K562 (cell line): ENCODE results near the gene NTRK3. TPM values are rescaled to one million over a fixed set of nuclear protein-coding genes. Genes with fewer than 3 reads are reported as not detected.
A peak's percentile ranks its signal among the peaks of the same experiment; 100 is the strongest.

Experiments
- BACH1 ChIP-seq: fragments of 200-800 bp; sonication (Bioruptor generic); IDR thresholded peaks from 2 replicates; pipeline ENCODE4 v1.6.1; 2016; ENCODE audit warnings: missing genetic modification characterization, missing compliant biosample characterization
- CAMTA2 ChIP-seq: fragments of 250-450 bp; sonication (Bioruptor Pico); conservative IDR thresholded peaks from 2 replicates; pipeline ENCODE4 v1.5.1; 2022
- CREM ChIP-seq: IDR thresholded peaks from 2 replicates; pipeline ENCODE4 v1.6.1; 2014; ENCODE audit warnings: antibody characterized with exemption, low read depth
- CTBP1 ChIP-seq: fragments of 450-650 bp; IDR thresholded peaks from 2 replicates; pipeline ENCODE4 v1.6.1; 2016; ENCODE audit warnings: borderline replicate concordance
- HMBOX1 ChIP-seq: sonication (generic); IDR thresholded peaks from 2 replicates; pipeline ENCODE4 v1.6.1; 2016
- LCOR ChIP-seq: sonication (generic); formaldehyde crosslinking; IDR thresholded peaks from 2 replicates; pipeline ENCODE4 v1.8.0; 2022; ENCODE audit warnings: mild to moderate bottlenecking, missing genetic modification reagents
- MYBL2 ChIP-seq, 2 experiments: fragments of 450-650 bp in 1 of 2; sonication (generic) in 1 of 2; formaldehyde crosslinking in 1 of 2; IDR thresholded peaks; 2 replicates each; pipeline versions ENCODE4 v1.6.1 to v1.8.1; 2017 to 2022; ENCODE audit warnings: borderline replicate concordance in 1 of 2, inconsistent platforms in 1 of 2, low read depth in 1 of 2, mild to moderate bottlenecking in 1 of 2, missing genetic modification reagents in 1 of 2, moderate library complexity in 1 of 2
- PHB ChIP-seq: fragments of 250-450 bp; sonication (Bioruptor Pico); IDR thresholded peaks from 2 replicates; pipeline ENCODE4 v1.5.0; 2021
- PYGO2 ChIP-seq: fragments of 450-650 bp; IDR thresholded peaks from 2 replicates; pipeline ENCODE4 v1.6.1; 2016; ENCODE audit warnings: mild to moderate bottlenecking, missing genetic modification characterization, moderate library complexity, missing compliant biosample characterization
- THRB ChIP-seq: fragments of 450-650 bp; formaldehyde crosslinking; conservative IDR thresholded peaks from 2 replicates; pipeline ENCODE4 v1.4.0; 2022; ENCODE audit warnings: mild to moderate bottlenecking, missing genetic modification characterization
- ZNF124 ChIP-seq: sonication (generic); formaldehyde crosslinking; IDR thresholded peaks from 2 replicates; pipeline ENCODE4 v1.8.1; 2022; ENCODE audit warnings: missing genetic modification reagents
- ZNF282 ChIP-seq: sonication (generic); formaldehyde crosslinking; IDR thresholded peaks from 2 replicates; pipeline ENCODE4 v1.8.1; 2023; ENCODE audit warnings: missing genetic modification reagents
- polyA plus RNA-seq, 8 experiments: library from polyadenylated mRNA; depleted of rRNA in 4 of 8; stranded (reverse) in 5 of 8; unstranded in 3 of 8; fragments of >200 nt; fragmentation: Nextera tagmentation in 2 of 8; fragmentation: Illumina TruSeq in 1 of 8; extraction: Ambion mirVana in 2 of 8; extraction: Trizol in 1 of 8; gene quantifications; 2 replicates each; pipeline versions ENCODE4 v1.2.1 to v1.2.3, GENCODE V29; 2011 to 2014; ENCODE audit warnings: inconsistent platforms in 1 of 8, missing spikeins in 1 of 8
- total RNA-seq, 7 experiments: library from RNA; depleted of rRNA in 6 of 7; stranded (reverse); fragments of >200 nt in 6 of 7; fragmentation: Illumina TruSeq in 2 of 7; extraction: Trizol in 2 of 7; gene quantifications; 2 replicates each; pipeline versions ENCODE4 v1.2.1 to v1.2.3, GENCODE V29; 2011 to 2021; ENCODE audit warnings: low replicate concordance in 1 of 7
- TF ChIP-seq, protein P1 (sequence below), 3 experiments: fragments of 200-800 bp in 1 of 3; sonication (Bioruptor generic) in 1 of 3; sonication (generic) in 1 of 3; formaldehyde crosslinking in 1 of 3; IDR thresholded peaks; 2 replicates each; pipeline versions ENCODE4 v1.6.1 to v1.8.0; 2016 to 2022; ENCODE audit warnings: mild to moderate bottlenecking in 2 of 3, missing compliant biosample characterization in 2 of 3, missing genetic modification characterization in 2 of 3, missing genetic modification reagents in 1 of 3
- TF ChIP-seq, protein P2 (sequence below): fragments of 250-450 bp; sonication (Bioruptor Pico); IDR thresholded peaks from 2 replicates; pipeline ENCODE4 v1.8.0; 2021; ENCODE audit warnings: mild to moderate bottlenecking, moderate library complexity
- TF ChIP-seq, protein P3 (sequence below): fragments of 450-650 bp; formaldehyde crosslinking; IDR thresholded peaks from 2 replicates; pipeline ENCODE4 v1.4.0; 2020; ENCODE audit warnings: mild to moderate bottlenecking, moderate library complexity
- TF ChIP-seq, protein P4 (sequence below): fragments of 250-450 bp; sonication (Bioruptor Pico); IDR thresholded peaks from 2 replicates; pipeline ENCODE4 v1.4.0; 2020; ENCODE audit warnings: borderline replicate concordance

NTRK3 gene
- total and polyA plus RNA-seq, 9 of the 15 experiments (the other 6 are each of a cell fraction or from before 2014, with no cell fraction given) = 0.11 to 0.13 TPM; not detected in 7

DNA sequence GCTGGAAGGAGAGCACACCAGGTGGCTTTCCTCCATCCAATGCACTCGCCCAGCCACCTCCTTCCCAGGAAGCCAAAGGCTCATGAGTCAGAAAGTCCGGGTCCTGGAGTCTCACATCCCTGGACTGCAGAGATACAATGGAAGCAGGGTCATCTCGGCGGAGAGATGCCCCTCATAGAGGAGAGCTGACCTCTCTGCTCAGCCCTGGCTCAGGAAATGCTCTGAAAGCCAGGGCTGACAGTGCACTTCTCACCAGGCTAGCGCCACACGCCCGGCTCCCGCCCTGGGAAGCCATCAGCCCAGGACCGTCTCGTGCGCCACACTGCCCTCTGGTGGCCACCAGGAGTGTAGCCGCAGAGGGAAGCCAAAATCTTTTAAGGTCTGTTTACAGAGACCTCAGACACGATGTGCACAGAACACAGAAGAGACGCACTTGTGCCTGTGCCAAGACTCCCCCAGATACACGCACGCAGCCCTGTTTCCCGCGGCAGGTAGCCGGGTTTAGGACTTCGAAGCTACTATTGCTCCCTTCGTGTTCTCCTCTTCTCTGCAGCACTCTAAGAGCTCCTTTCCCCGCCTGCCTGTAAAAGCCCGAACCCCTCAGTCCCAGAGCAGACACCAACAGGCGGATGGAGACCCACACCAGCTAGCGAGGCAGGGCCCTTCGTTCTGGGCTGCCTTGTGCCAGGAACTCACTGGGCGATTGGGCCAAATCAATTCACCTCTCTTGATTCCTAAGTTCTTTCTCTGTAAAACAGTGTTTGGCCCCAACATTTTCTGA, 9.7 kb downstream of the NTRK3 start (continued):
- no peak for TF ChIP-seq HMBOX1
- TF ChIP-seq THRB = no peak
- TF ChIP-seq, protein P1, sequence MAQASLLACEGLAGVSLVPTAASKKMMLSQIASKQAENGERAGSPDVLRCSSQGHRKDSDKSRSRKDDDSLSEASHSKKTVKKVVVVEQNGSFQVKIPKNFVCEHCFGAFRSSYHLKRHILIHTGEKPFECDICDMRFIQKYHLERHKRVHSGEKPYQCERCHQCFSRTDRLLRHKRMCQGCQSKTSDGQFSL (CRISPR knock-in tag; IDR thresholded peaks at IDR 0.05) = no peak
- TF ChIP-seq, protein P1 (tag; IDR thresholded peaks at IDR 0.05) = no peak
- TF ChIP-seq, protein P2, sequence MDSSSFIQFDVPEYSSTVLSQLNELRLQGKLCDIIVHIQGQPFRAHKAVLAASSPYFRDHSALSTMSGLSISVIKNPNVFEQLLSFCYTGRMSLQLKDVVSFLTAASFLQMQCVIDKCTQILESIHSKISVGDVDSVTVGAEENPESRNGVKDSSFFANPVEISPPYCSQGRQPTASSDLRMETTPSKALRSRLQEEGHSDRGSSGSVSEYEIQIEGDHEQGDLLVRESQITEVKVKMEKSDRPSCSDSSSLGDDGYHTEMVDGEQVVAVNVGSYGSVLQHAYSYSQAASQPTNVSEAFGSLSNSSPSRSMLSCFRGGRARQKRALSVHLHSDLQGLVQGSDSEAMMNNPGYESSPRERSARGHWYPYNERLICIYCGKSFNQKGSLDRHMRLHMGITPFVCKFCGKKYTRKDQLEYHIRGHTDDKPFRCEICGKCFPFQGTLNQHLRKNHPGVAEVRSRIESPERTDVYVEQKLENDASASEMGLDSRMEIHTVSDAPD (CRISPR knock-in tag) = no peak
- TF ChIP-seq PHB = no peak
- no peak for TF ChIP-seq CAMTA2 (CRISPR knock-in tag)
- TF ChIP-seq CREM = 0 out of 2 replicates have a peak, but pooled peaks have one; percentile 15
- TF ChIP-seq, protein P3, sequence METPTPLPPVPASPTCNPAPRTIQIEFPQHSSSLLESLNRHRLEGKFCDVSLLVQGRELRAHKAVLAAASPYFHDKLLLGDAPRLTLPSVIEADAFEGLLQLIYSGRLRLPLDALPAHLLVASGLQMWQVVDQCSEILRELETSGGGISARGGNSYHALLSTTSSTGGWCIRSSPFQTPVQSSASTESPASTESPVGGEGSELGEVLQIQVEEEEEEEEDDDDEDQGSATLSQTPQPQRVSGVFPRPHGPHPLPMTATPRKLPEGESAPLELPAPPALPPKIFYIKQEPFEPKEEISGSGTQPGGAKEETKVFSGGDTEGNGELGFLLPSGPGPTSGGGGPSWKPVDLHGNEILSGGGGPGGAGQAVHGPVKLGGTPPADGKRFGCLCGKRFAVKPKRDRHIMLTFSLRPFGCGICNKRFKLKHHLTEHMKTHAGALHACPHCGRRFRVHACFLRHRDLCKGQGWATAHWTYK (CRISPR knock-in tag) = no peak
- TF ChIP-seq, protein P4, sequence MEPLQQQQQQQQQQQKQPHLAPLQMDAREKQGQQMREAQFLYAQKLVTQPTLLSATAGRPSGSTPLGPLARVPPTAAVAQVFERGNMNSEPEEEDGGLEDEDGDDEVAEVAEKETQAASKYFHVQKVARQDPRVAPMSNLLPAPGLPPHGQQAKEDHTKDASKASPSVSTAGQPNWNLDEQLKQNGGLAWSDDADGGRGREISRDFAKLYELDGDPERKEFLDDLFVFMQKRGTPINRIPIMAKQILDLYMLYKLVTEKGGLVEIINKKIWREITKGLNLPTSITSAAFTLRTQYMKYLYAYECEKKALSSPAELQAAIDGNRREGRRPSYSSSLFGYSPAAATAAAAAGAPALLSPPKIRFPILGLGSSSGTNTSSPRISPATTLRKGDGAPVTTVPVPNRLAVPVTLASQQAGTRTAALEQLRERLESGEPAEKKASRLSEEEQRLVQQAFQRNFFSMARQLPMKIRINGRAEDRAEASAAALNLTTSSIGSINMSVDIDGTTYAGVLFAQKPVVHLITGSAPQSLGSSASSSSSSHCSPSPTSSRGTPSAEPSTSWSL = no peak
- TF ChIP-seq ZNF282 (CRISPR knock-in tag) = no peak
- TF ChIP-seq ZNF124 = no peak
- no peak for TF ChIP-seq MYBL2 (IDR thresholded peaks at IDR 0.05; ENCODE audit: low read depth)
- TF ChIP-seq MYBL2 (CRISPR knock-in tag; IDR thresholded peaks at IDR 0.05; ENCODE audit: borderline replicate concordance) = no peak
- TF ChIP-seq CTBP1 = no peak
- TF ChIP-seq BACH1 (tag) = no peak
- no peak for TF ChIP-seq PYGO2
- TF ChIP-seq LCOR = peak; percentile 36; the same call in 1 of the 2 replicates
